T-cell (primary cell): ENCODE results near the gene TEKT3. TPM values are rescaled to one million over a fixed set of nuclear protein-coding genes. Genes with fewer than 3 reads are reported as not detected.

Experiments used
- ATAC-seq, 4 experiments: fragments of 200-7000 bp in 3 of 4; fragments of 150-1000 bp in 1 of 4; cut with Tn5 transposase; replicated peaks in 1 of 4; 1 replicate in 3 of 4; 2 replicates in 1 of 4; pipeline ENCODE4 v1.10.0; 2021; ENCODE audit warnings: moderate library complexity in 3 of 4, mild to moderate bottlenecking in 2 of 4, moderate number of reproducible peaks in 1 of 4
- CTCF ChIA-PET, 2 donors: fragments of 300-600 bp; sonication (Branson Sonifier 250); formaldehyde crosslinking; loops; one replicate each; lab custom pipeline; 2022; ENCODE audit warnings: antibody characterized with exemption in 2 of 2; lab: Charles Lee
- POLR2A ChIA-PET, 2 donors: fragments of 300-600 bp; sonication (Branson Sonifier 250); formaldehyde crosslinking; loops; one replicate each; lab custom pipeline; 2022; ENCODE audit warnings: antibody characterized with exemption in 2 of 2; lab: Charles Lee
- DNase-seq, 35 experiments: peaks; one replicate each; pipeline versions ENCODE4 v3.0.0 to v3.0.0-alpha.2; 2013 to 2023
- H3K27ac ChIP-seq: one replicate; pipeline ENCODE4 v1.5.1; 2013; ENCODE audit warnings: low read length
- H3K27me3 ChIP-seq, 2 experiments: replicated peaks in 1 of 2; 1 replicate in 1 of 2; 2 replicates in 1 of 2; pipeline versions ENCODE4 v1.6.1 to v1.7.0; 2013; ENCODE audit warnings: low read length in 1 of 2, mixed read lengths in 1 of 2; ENCODE audit not compliant: control insufficient read depth in 2 of 2, insufficient read depth in 2 of 2; ENCODE audit errors: extremely low read depth in 1 of 2
- H3K36me3 ChIP-seq, 2 donors: 1 replicate in 1 of 2; 2 replicates in 1 of 2; pipeline versions ENCODE4 v1.6.1 to v1.7.0; 2013; ENCODE audit warnings: low read length in 1 of 2; ENCODE audit not compliant: control insufficient read depth in 2 of 2, insufficient read depth in 1 of 2; ENCODE audit errors: extremely low read depth in 1 of 2
- H3K4me1 ChIP-seq, 2 experiments: 1 replicate in 1 of 2; 2 replicates in 1 of 2; pipeline versions ENCODE4 v1.6.1 to v1.7.0; 2013; ENCODE audit warnings: low read length in 2 of 2, mixed read lengths in 1 of 2; ENCODE audit not compliant: insufficient read depth in 2 of 2, control insufficient read depth in 1 of 2; ENCODE audit errors: extremely low read depth in 1 of 2
- H3K4me3 ChIP-seq, 2 donors: 1 replicate in 1 of 2; 2 replicates in 1 of 2; pipeline versions ENCODE4 v1.5.1 to v1.7.0; 2013; ENCODE audit warnings: mild to moderate bottlenecking in 2 of 2, low read length in 1 of 2, moderate library complexity in 1 of 2; ENCODE audit not compliant: control insufficient read depth in 1 of 2; ENCODE audit errors: extremely low read depth in 1 of 2
- H3K9me3 ChIP-seq: 2 replicates; pipeline ENCODE4 v1.7.0; 2013
- H3K27ac Mint-ChIP-seq, 2 donors: one replicate each; pipeline ENCODE4 v1.8.0; 2020 to 2021; ENCODE audit warnings: mild to moderate bottlenecking in 2 of 2, mixed read lengths in 2 of 2
- H3K27me3 Mint-ChIP-seq, 2 donors: one replicate each; pipeline ENCODE4 v1.8.0; 2021 to 2022; ENCODE audit warnings: mixed read lengths in 2 of 2
- H3K36me3 Mint-ChIP-seq: one replicate; pipeline ENCODE4 v1.8.0; 2021; ENCODE audit warnings: mixed read lengths
- H3K4me1 Mint-ChIP-seq, 3 donors: one replicate each; pipeline ENCODE4 v1.8.0; 2020 to 2022; ENCODE audit warnings: mixed read lengths in 3 of 3, mild to moderate bottlenecking in 1 of 3
- H3K4me3 Mint-ChIP-seq, 3 donors: one replicate each; pipeline ENCODE4 v1.8.0; 2020 to 2022; ENCODE audit warnings: mild to moderate bottlenecking in 3 of 3, mixed read lengths in 3 of 3, moderate library complexity in 3 of 3
- H3K9me3 Mint-ChIP-seq, 3 donors: one replicate each; pipeline ENCODE4 v1.8.0; 2020 to 2022; ENCODE audit warnings: mixed read lengths in 3 of 3
- WGBS: methylation state at CpG from one replicate; pipeline ENCODE4 v1.1.5; 2013; ENCODE audit warnings: missing lambda C conversion rate; ENCODE audit not compliant: insufficient coverage; 5-methylcytosine and 5-hydroxymethylcytosine counted together
- total RNA-seq, 35 experiments: library from RNA in 6 of 35; stranded (reverse) in 6 of 35; fragments of 120-200 nt in 1 of 35; gene quantifications; one replicate each; pipeline versions ENCODE4 v1.2.1 to v1.2.4 and lab custom pipeline; 2013 to 2026

The TEKT3 gene
- total RNA-seq, 5 donors from 2014 or later (not counting 1 experiment from before 2014, with no cell fraction given) = 0.35 TPM; not detected in 4

GRCh38 chr17:15311996-15312395 lies 29.4 kb downstream of the TEKT3 start:
- no peaks in the 10 kb centered on the region for H3K36me3 ChIP-seq
- 80% methylated on average over 4 of the region's 5 CpGs for WGBS
- no peak overlapping the region for H3K27ac ChIP-seq
- no peaks in the 10 kb centered on the region for H3K4me1 Mint-ChIP-seq
- no peaks in the 10 kb centered on the region for H3K4me1 ChIP-seq
- CTCF ChIA-PET = no interaction called here
- H3K27me3 ChIP-seq = peaks cover 4 to 10% of the 10 kb centered on the region in 2 experiments
- DNase-seq = no peak
- no peaks in the 10 kb centered on the region for H3K36me3 Mint-ChIP-seq
- H3K4me3 ChIP-seq = no peak overlapping the region
- H3K27ac Mint-ChIP-seq = no peak overlapping the region
- ATAC-seq = no peak
- H3K9me3 Mint-ChIP-seq = no peaks in the 10 kb centered on the region
- POLR2A ChIA-PET = no interaction called here
- H3K4me3 Mint-ChIP-seq = no peak overlapping the region
- no peaks in the 10 kb centered on the region for H3K9me3 ChIP-seq
- H3K27me3 Mint-ChIP-seq = peaks cover 1 to 14% of the 10 kb centered on the region in 2 donors

DNA sequence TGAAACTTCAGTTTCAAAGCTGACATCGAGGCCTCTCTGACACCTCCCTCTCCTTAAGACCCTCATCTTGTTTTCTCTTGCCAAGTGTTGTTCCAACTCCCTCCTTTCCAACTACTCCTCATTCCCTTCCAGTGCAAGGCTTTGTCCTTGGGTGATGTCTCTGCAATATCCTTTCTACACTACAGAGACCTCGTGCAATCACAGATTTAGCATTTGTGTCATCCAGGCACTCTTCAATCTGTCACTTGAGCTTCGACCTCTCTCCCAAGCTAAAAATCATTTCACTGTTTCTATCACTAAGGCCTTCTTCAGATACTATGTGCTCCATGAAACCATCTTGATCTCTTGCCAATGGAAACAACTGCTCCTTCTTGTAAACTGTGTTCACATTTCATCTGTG lies 31.6 kb downstream of the TEKT3 start:
- Histone ChIP-seq H3K4me1 (no peaks in the 10 kb centered on the region), H3K36me3 (no peaks in the 10 kb centered on the region), H3K4me3 (no peak overlapping the region), H3K27ac (no peak overlapping the region), H3K9me3 (no peaks in the 10 kb centered on the region), H3K27me3 (peaks cover 4 to 6% of the 10 kb centered on the region in 2 experiments)
- Mint-ChIP-seq H3K36me3 (no peaks in the 10 kb centered on the region), H3K27me3 (peaks cover 0 to 7% of the 10 kb centered on the region in 2 donors), H3K4me1 (no peaks in the 10 kb centered on the region), H3K4me3 (no peak overlapping the region), H3K27ac (no peak overlapping the region), H3K9me3 (no peaks in the 10 kb centered on the region)
- ATAC-seq (no peak), DNase-seq (no peak)
- WGBS = 68% methylated on average over 3 of the region's 3 CpGs
- ChIA-PET POLR2A (no interaction called here), CTCF (no interaction called here)

DNA sequence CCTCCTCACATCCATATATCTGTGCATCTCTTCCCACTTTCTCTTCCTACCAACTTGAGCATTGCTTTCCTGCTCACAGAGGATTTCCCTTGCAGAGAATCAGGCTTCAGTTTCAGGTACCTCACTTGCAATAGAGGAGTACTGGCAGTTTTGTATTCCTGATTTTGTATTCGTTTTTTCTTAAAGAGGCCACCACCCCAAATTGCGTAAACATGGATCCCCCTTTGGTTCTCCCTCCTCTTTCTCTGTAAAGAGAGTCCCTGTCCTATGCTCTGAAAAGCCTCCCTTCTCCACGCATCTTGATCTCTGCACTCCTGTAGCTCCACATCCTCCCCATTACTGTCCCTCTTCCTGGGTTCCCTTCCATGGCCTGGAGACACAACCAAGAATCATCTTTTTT lies 32.2 kb downstream of the TEKT3 start:
- no peak overlapping the region for H3K4me3 Mint-ChIP-seq
- H3K9me3 ChIP-seq = no peaks in the 10 kb centered on the region
- H3K27ac Mint-ChIP-seq = no peak overlapping the region
- H3K27me3 ChIP-seq = peaks cover 4 to 6% of the 10 kb centered on the region in 2 experiments
- no peaks in the 10 kb centered on the region for H3K4me1 Mint-ChIP-seq
- no peaks in the 10 kb centered on the region for H3K4me1 ChIP-seq
- ChIA-PET POLR2A (no interaction called here), CTCF (no interaction called here)
- H3K36me3 Mint-ChIP-seq = no peaks in the 10 kb centered on the region
- no peak for DNase-seq
- H3K36me3 ChIP-seq = no peaks in the 10 kb centered on the region
- H3K27ac ChIP-seq = no peak overlapping the region
- WGBS = 100% methylated on average over 2 of the region's 3 CpGs
- H3K27me3 Mint-ChIP-seq = peaks cover 0 to 1% of the 10 kb centered on the region in 2 donors
- ATAC-seq = no peak
- H3K9me3 Mint-ChIP-seq = no peaks in the 10 kb centered on the region
- no peak overlapping the region for H3K4me3 ChIP-seq

- no peak for ATAC-seq
- no peaks in the 10 kb centered on the region for H3K36me3 Mint-ChIP-seq
- CTCF ChIA-PET = no interaction called here
Measured at GRCh38 chr17:15308758-15309157, 32.6 kb downstream of the TEKT3 start.

GRCh38 chr17:15307710-15308111 lies 33.7 kb downstream of the TEKT3 start:
- no peak for ATAC-seq
- no peaks in the 10 kb centered on the region for H3K36me3 ChIP-seq
- Mint-ChIP-seq H3K4me1 (no peaks in the 10 kb centered on the region), H3K4me3 (no peak overlapping the region), H3K9me3 (no peaks in the 10 kb centered on the region), H3K36me3 (no peaks in the 10 kb centered on the region), H3K27me3 (peaks cover under 1 to 3% of the 10 kb centered on the region in 2 donors), H3K27ac (no peak overlapping the region)
- ChIA-PET POLR2A (no interaction called here), CTCF (no interaction called here)
- H3K27ac ChIP-seq = no peak overlapping the region
- peaks cover 2 to 7% of the 10 kb centered on the region in 2 experiments for H3K27me3 ChIP-seq
- no peaks in the 10 kb centered on the region for H3K9me3 ChIP-seq
- 83% methylated on average over 1 of the region's 4 CpGs for WGBS
- no peak for DNase-seq
- H3K4me1 ChIP-seq = no peaks in the 10 kb centered on the region
- no peak overlapping the region for H3K4me3 ChIP-seq

More at GRCh38 chr17:15308758-15309157, 32.6 kb downstream of the TEKT3 start:
- Histone ChIP-seq H3K4me1 (no peaks in the 10 kb centered on the region), H3K27me3 (peaks cover 2 to 6% of the 10 kb centered on the region in 2 experiments), H3K36me3 (no peaks in the 10 kb centered on the region), H3K27ac (no peak overlapping the region), H3K9me3 (no peaks in the 10 kb centered on the region), H3K4me3 (no peak overlapping the region)
- Mint-ChIP-seq H3K4me1 (no peaks in the 10 kb centered on the region), H3K27me3 (no peaks in the 10 kb centered on the region), H3K27ac (no peak overlapping the region), H3K4me3 (no peak overlapping the region), H3K9me3 (no peaks in the 10 kb centered on the region)
- POLR2A ChIA-PET = no interaction called here
- DNase-seq = no peak
- 88% methylated on average over 5 of the region's 7 CpGs for WGBS

GRCh38 chr17:15303851-15304250 lies 37.5 kb downstream of the TEKT3 start:
- Histone ChIP-seq H3K4me1 (no peaks in the 10 kb centered on the region), H3K27me3 (peaks cover 2 to 10% of the 10 kb centered on the region in 2 experiments), H3K9me3 (no peaks in the 10 kb centered on the region), H3K36me3 (no peaks in the 10 kb centered on the region), H3K4me3 (no peak overlapping the region), H3K27ac (no peak overlapping the region)
- ATAC-seq (no peak), DNase-seq (no peak)
- WGBS = 80% methylated on average over 8 of the region's 14 CpGs
- H3K27ac Mint-ChIP-seq = no peak overlapping the region
- H3K4me3 Mint-ChIP-seq = no peak overlapping the region
- no peaks in the 10 kb centered on the region for H3K4me1 Mint-ChIP-seq
- H3K36me3 Mint-ChIP-seq = no peaks in the 10 kb centered on the region
- H3K27me3 Mint-ChIP-seq = peaks cover 9 to 10% of the 10 kb centered on the region in 2 donors
- CTCF ChIA-PET = no interaction called here
- no peaks in the 10 kb centered on the region for H3K9me3 Mint-ChIP-seq
- POLR2A ChIA-PET = no interaction called here

- no peaks in the 10 kb centered on the region for H3K9me3 ChIP-seq
- H3K4me3 Mint-ChIP-seq = no peak overlapping the region
- ATAC-seq (no peak), DNase-seq (no peak)
- H3K27ac Mint-ChIP-seq = no peak overlapping the region
- H3K4me3 ChIP-seq = no peak overlapping the region
- no peaks in the 10 kb centered on the region for H3K9me3 Mint-ChIP-seq
- no peaks in the 10 kb centered on the region for H3K36me3 Mint-ChIP-seq
- 65% methylated on average over 2 of the region's 3 CpGs for WGBS
- H3K27me3 ChIP-seq = peaks cover 2 to 7% of the 10 kb centered on the region in 2 experiments
- no peaks in the 10 kb centered on the region for H3K36me3 ChIP-seq
- H3K27ac ChIP-seq = no peak overlapping the region
- H3K4me1 ChIP-seq = no peaks in the 10 kb centered on the region
- peaks cover 9 to 10% of the 10 kb centered on the region in 2 donors for H3K27me3 Mint-ChIP-seq
- H3K4me1 Mint-ChIP-seq = no peaks in the 10 kb centered on the region
- ChIA-PET POLR2A (no interaction called here), CTCF (no interaction called here)
Measured at GRCh38 chr17:15303268-15303667, 38.1 kb downstream of the TEKT3 start.
